Measurements from ENCODE around the gene ELMOD3. TPM values are rescaled to one million over a fixed set of nuclear protein-coding genes. Genes with fewer than 3 reads are reported as not detected.
"Not testable (repeated sequence)": the region's sequence is repeated elsewhere in the genome, so short reads cannot be mapped to it uniquely, and the experiment has no call there.

ELMOD3 gene
- polyA plus RNA-seq, 2 donors: 8.7 to 16.1 TPM

GRCh38 chr2:85362653-85363387, 8.3 kb downstream of the ELMOD3 start:
- H3K27me3 ChIP-seq (ENCODE audit: control insufficient read depth in 1 of 2, insufficient read depth in 2 of 2, low read length in 2 of 2); H3K4me3 ChIP-seq (ENCODE audit: low read depth in 1 of 2, low read length in 2 of 2); H3K27ac ChIP-seq (ENCODE audit: low read depth in 2 of 2, low read length in 1 of 2); H3K4me1 ChIP-seq (ENCODE audit: control insufficient read depth in 2 of 2, insufficient read depth in 2 of 2, low read length in 1 of 2); H3K9me3 ChIP-seq (ENCODE audit: control insufficient read depth in 2 of 2, insufficient read depth in 1 of 2, low read depth in 1 of 2, low read length in 1 of 2): not testable (repeated sequence)
- WGBS, 2 donors: 83 to 85% methylated on average over 5 of the region's 5 CpGs
- H3K36me3 ChIP-seq (ENCODE audit: control insufficient read depth in 2 of 2, insufficient read depth in 2 of 2, low read length in 1 of 2): peaks cover 9 to 20% of the 10 kb centered on the region in 2 donors

- H3K36me3 ChIP-seq (ENCODE audit: control insufficient read depth in 2 of 2, insufficient read depth in 2 of 2, low read length in 1 of 2): peaks cover 4 to 23% of the 10 kb centered on the region in 2 donors
- WGBS, 2 donors: 83 to 84% methylated on average over 5 of the region's 5 CpGs
- no peak overlapping the region for H3K4me3 ChIP-seq (ENCODE audit: low read depth in 1 of 2, low read length in 2 of 2)
- H3K4me1 ChIP-seq (ENCODE audit: control insufficient read depth in 2 of 2, insufficient read depth in 2 of 2, low read length in 1 of 2): peaks cover 0 to 2% of the 10 kb centered on the region in 2 donors
- no peak overlapping the region for H3K27ac ChIP-seq (ENCODE audit: low read depth in 2 of 2, low read length in 1 of 2)
- no peaks in the 10 kb centered on the region for H3K27me3 ChIP-seq (ENCODE audit: control insufficient read depth in 1 of 2, insufficient read depth in 2 of 2, low read length in 2 of 2)
- no peaks in the 10 kb centered on the region for H3K9me3 ChIP-seq (ENCODE audit: control insufficient read depth in 2 of 2, insufficient read depth in 1 of 2, low read depth in 1 of 2, low read length in 1 of 2)
These were observed 12.6 kb downstream of the ELMOD3 start for GRCh38 chr2:85367180-85367579.

DNA sequence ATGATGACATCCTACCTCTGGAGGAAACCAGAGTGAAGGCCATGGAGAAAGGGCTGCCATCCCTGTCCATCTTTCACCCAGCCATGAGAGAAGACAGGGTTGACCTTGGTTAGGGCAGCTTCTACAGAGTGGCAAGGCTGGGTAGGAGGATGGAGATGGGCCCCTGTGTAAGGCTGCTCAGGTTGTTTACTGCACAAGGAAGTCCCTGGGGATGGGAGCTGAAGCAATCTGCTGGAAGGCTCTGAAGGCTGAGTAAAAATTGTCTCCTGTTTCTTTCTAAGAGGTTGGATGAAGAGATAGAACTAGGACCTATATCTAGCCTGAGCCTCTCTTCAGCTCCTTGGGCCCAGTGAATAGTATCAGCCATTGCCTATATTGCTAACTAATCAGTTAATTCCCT, 14.4 kb downstream of the ELMOD3 start:
- Histone ChIP-seq H3K9me3 (ENCODE audit: control insufficient read depth in 2 of 2, insufficient read depth in 1 of 2, low read depth in 1 of 2, low read length in 1 of 2) (no peaks in the 10 kb centered on the region), H3K4me1 (ENCODE audit: control insufficient read depth in 2 of 2, insufficient read depth in 2 of 2, low read length in 1 of 2) (peaks cover 0 to 2% of the 10 kb centered on the region in 2 donors), H3K4me3 (ENCODE audit: low read depth in 1 of 2, low read length in 2 of 2) (no peak overlapping the region), H3K27me3 (ENCODE audit: control insufficient read depth in 1 of 2, insufficient read depth in 2 of 2, low read length in 2 of 2) (no peaks in the 10 kb centered on the region), H3K27ac (ENCODE audit: low read depth in 2 of 2, low read length in 1 of 2) (no peak overlapping the region), H3K36me3 (ENCODE audit: control insufficient read depth in 2 of 2, insufficient read depth in 2 of 2, low read length in 1 of 2) (peaks cover 0 to 16% of the 10 kb centered on the region in 2 donors)

DNA sequence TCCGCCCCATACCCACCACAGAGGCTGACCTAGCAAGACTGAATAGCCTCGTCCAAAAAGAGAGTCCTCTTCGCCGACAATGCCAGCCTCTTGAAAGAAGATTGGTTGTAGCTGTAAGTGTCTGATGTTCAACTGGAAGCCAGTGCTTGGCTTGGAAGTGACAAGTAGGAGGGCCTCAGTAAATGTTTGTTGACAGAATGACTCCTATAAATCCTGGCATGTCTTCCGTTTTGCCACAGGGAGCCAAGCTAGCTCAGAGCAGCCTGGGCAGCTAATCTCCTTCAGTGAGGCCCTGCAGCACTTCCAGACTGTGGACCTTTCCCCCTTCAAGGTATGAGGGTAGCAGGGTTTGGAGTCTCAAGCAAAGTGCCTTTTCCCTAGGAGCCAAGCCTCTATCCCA, 14.9 kb downstream of the ELMOD3 start:
- Histone ChIP-seq H3K9me3 (ENCODE audit: control insufficient read depth in 2 of 2, insufficient read depth in 1 of 2, low read depth in 1 of 2, low read length in 1 of 2) (no peaks in the 10 kb centered on the region), H3K4me1 (ENCODE audit: control insufficient read depth in 2 of 2, insufficient read depth in 2 of 2, low read length in 1 of 2) (peaks cover 0 to 2% of the 10 kb centered on the region in 2 donors), H3K36me3 (ENCODE audit: control insufficient read depth in 2 of 2, insufficient read depth in 2 of 2, low read length in 1 of 2) (peaks cover 0 to 16% of the 10 kb centered on the region in 2 donors), H3K27me3 (ENCODE audit: control insufficient read depth in 1 of 2, insufficient read depth in 2 of 2, low read length in 2 of 2) (no peaks in the 10 kb centered on the region), H3K4me3 (ENCODE audit: low read depth in 1 of 2, low read length in 2 of 2) (no peak overlapping the region), H3K27ac (ENCODE audit: low read depth in 2 of 2, low read length in 1 of 2) (no peak overlapping the region)
- 61 to 69% methylated on average over 5 of the region's 5 CpGs for WGBS, 2 donors

DNA sequence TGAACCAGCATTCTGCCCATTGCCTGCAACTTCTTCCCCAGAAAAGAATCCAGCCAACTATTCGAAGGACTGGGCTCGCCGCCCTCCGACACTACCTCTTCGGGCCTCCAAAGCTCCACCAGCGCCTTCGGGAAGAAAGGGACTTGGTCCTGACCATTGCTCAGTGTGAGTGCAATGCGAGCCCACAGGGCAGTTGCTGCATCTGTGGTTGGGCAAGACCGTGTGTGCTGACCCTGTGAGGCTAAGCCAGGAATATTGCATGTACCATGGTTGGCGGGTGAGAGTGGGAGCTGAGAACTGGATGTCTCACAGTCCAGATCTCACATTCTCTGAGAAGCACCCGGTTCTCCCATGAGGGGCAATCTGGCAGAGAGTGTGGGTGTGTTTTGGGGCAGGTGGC, 16.5 kb downstream of the ELMOD3 start:
- no peaks in the 10 kb centered on the region for H3K27me3 ChIP-seq (ENCODE audit: control insufficient read depth in 1 of 2, insufficient read depth in 2 of 2, low read length in 2 of 2)
- H3K4me3 ChIP-seq (ENCODE audit: low read depth in 1 of 2, low read length in 2 of 2): no peak overlapping the region
- no peak overlapping the region for H3K27ac ChIP-seq (ENCODE audit: low read depth in 2 of 2, low read length in 1 of 2)
- H3K9me3 ChIP-seq (ENCODE audit: control insufficient read depth in 2 of 2, insufficient read depth in 1 of 2, low read depth in 1 of 2, low read length in 1 of 2): no peaks in the 10 kb centered on the region
- peaks cover 0 to 16% of the 10 kb centered on the region in 2 donors for H3K36me3 ChIP-seq (ENCODE audit: control insufficient read depth in 2 of 2, insufficient read depth in 2 of 2, low read length in 1 of 2)
- WGBS, 2 donors: 95 to 96% methylated on average over 11 of the region's 11 CpGs
- peaks cover 0 to 2% of the 10 kb centered on the region in 2 donors for H3K4me1 ChIP-seq (ENCODE audit: control insufficient read depth in 2 of 2, insufficient read depth in 2 of 2, low read length in 1 of 2)

DNA sequence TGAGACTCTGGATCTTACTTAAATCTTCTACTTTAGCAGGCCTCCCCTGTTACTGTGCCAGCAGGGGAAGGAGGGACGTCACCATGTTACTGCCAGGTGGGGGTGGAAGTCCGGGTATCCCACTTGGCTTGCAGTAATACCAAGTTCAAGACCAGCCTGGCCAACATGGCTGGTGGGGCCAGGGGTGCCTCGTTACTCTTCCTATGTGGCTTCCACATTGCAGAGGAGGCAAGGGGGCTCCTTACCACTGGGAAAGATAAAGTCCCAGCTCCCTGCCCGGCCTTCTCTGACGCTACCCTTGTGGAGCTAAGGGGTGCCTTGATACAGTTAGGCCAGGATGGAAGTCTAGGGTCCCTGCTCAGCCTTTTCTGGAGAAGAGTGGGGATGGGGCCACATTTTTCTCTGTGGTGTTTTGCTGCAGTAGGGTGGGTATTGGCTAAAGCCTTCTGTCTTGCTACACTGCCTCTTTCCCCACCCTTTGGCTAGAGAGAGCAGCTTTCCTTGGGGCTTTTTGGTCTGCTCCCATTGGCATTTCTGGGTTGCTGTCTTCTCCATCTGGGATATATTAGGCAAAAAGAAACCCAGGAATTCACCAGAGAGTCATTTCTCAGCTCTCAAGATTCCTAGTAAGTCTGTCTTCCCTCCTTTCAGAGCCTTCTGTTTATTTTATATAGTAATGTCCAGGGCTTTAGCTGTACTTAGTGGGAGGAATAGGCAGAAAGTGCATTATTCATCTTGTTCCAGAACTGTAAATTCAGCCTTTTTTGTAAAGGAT, 21.9 kb downstream of the ELMOD3 start:
- no peaks in the 10 kb centered on the region for H3K9me3 ChIP-seq (ENCODE audit: control insufficient read depth in 2 of 2, insufficient read depth in 1 of 2, low read depth in 1 of 2, low read length in 1 of 2)
- H3K4me1 ChIP-seq (ENCODE audit: control insufficient read depth in 2 of 2, insufficient read depth in 2 of 2, low read length in 1 of 2): peaks cover 0 to 6% of the 10 kb centered on the region in 2 donors
- H3K4me3 ChIP-seq (ENCODE audit: low read depth in 1 of 2, low read length in 2 of 2): no peak overlapping the region
- H3K27ac ChIP-seq (ENCODE audit: low read depth in 2 of 2, low read length in 1 of 2): no peak overlapping the region
- WGBS, 2 donors: 91 to 92% methylated on average over 5 of the region's 5 CpGs
- no peaks in the 10 kb centered on the region for H3K27me3 ChIP-seq (ENCODE audit: control insufficient read depth in 1 of 2, insufficient read depth in 2 of 2, low read length in 2 of 2)
- peaks cover 0 to 4% of the 10 kb centered on the region in 2 donors for H3K36me3 ChIP-seq (ENCODE audit: control insufficient read depth in 2 of 2, insufficient read depth in 2 of 2, low read length in 1 of 2)

DNA sequence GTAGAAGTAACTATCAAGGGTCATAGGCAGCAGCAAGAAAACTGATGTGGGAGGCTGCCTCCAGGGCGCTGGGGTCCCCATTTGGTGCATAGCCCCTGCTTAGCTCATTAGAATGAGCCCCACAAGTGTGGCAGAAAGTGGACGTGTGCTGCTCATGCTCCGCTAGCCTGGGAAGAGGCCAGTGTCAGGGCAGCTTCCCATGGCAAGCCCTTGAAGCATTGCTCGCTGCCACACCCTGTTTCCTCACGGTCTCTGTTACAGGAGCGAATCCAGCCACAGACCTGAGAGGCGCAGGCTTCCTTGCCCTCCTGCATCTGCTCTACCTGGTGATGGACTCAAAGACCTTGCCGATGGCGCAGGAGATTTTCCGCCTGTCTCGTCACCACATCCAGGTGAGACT, 22.5 kb downstream of the ELMOD3 start:
- Histone ChIP-seq H3K27me3 (ENCODE audit: control insufficient read depth in 1 of 2, insufficient read depth in 2 of 2, low read length in 2 of 2) (no peaks in the 10 kb centered on the region), H3K36me3 (ENCODE audit: control insufficient read depth in 2 of 2, insufficient read depth in 2 of 2, low read length in 1 of 2) (peaks cover 0 to 4% of the 10 kb centered on the region in 2 donors), H3K27ac (ENCODE audit: low read depth in 2 of 2, low read length in 1 of 2) (peak overlapping the region in 1 of 2 donors; percentile 51), H3K9me3 (ENCODE audit: control insufficient read depth in 2 of 2, insufficient read depth in 1 of 2, low read depth in 1 of 2, low read length in 1 of 2) (no peaks in the 10 kb centered on the region), H3K4me3 (ENCODE audit: low read depth in 1 of 2, low read length in 2 of 2) (no peak overlapping the region), H3K4me1 (ENCODE audit: control insufficient read depth in 2 of 2, insufficient read depth in 2 of 2, low read length in 1 of 2) (peaks cover 0 to 6% of the 10 kb centered on the region in 2 donors)
- whole genome bisulfite sequencing, 2 donors: 79 to 82% methylated on average over 11 of the region's 11 CpGs

- no peaks in the 10 kb centered on the region for H3K27me3 ChIP-seq (ENCODE audit: control insufficient read depth in 1 of 2, insufficient read depth in 2 of 2, low read length in 2 of 2)
- 62 to 76% methylated on average over 5 of the region's 5 CpGs for WGBS, 2 donors
- H3K36me3 ChIP-seq (ENCODE audit: control insufficient read depth in 2 of 2, insufficient read depth in 2 of 2, low read length in 1 of 2): peaks cover 0 to 4% of the 10 kb centered on the region in 2 donors
- peaks cover 0 to 6% of the 10 kb centered on the region in 2 donors for H3K4me1 ChIP-seq (ENCODE audit: control insufficient read depth in 2 of 2, insufficient read depth in 2 of 2, low read length in 1 of 2)
- H3K27ac ChIP-seq (ENCODE audit: low read depth in 2 of 2, low read length in 1 of 2): no peak overlapping the region
- no peaks in the 10 kb centered on the region for H3K9me3 ChIP-seq (ENCODE audit: control insufficient read depth in 2 of 2, insufficient read depth in 1 of 2, low read depth in 1 of 2, low read length in 1 of 2)
- H3K4me3 ChIP-seq (ENCODE audit: low read depth in 1 of 2, low read length in 2 of 2): no peak overlapping the region
These were observed 23.7 kb downstream of the ELMOD3 start for GRCh38 chr2:85378257-85378656.

- Histone ChIP-seq H3K4me1 (ENCODE audit: control insufficient read depth in 2 of 2, insufficient read depth in 2 of 2, low read length in 1 of 2) (peaks cover 0 to 6% of the 10 kb centered on the region in 2 donors), H3K27me3 (ENCODE audit: control insufficient read depth in 1 of 2, insufficient read depth in 2 of 2, low read length in 2 of 2) (no peaks in the 10 kb centered on the region), H3K9me3 (ENCODE audit: control insufficient read depth in 2 of 2, insufficient read depth in 1 of 2, low read depth in 1 of 2, low read length in 1 of 2) (no peaks in the 10 kb centered on the region), H3K4me3 (ENCODE audit: low read depth in 1 of 2, low read length in 2 of 2) (no peak overlapping the region), H3K36me3 (ENCODE audit: control insufficient read depth in 2 of 2, insufficient read depth in 2 of 2, low read length in 1 of 2) (peaks cover 0 to 11% of the 10 kb centered on the region in 2 donors), H3K27ac (ENCODE audit: low read depth in 2 of 2, low read length in 1 of 2) (no peak overlapping the region)
- 74 to 80% methylated on average over 1 of the region's 1 CpG for WGBS, 2 donors
These were observed 25.5 kb downstream of the ELMOD3 start for GRCh38 chr2:85380048-85380447.

All from esophagus (tissue), 2 donors.